ENCODE results near the gene CLMN. TPM values are rescaled to one million over a fixed set of nuclear protein-coding genes. Genes with fewer than 3 reads are reported as not detected.

Gene CLMN
- total RNA-seq, 4 donors from 2014 or later = 20.7 to 56.5 (median 29.7) TPM

DNA sequence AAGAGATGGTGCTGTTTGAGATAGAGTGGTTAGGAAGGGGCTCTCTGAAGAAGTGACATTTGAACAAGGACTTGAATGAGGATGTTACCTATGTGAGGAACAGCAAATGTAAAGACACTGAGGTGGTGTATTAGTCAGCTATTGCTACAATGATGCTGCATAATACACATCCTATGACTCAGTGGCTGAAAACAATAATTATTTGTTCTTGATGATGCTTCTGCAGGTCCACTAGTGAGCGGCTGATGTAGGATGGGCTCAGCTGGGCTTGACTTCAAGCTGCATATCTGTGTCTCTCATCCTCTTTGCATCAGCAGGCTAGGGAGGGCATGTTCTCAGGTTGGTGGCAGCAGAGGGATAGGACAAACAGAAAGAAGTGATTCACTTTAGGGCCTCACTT is 21.4 kb upstream of the CLMN start:
- TF ChIP-seq CTCF (IDR thresholded peaks at IDR 0.05; ENCODE audit: low read depth) = no peak

- no peak for TF ChIP-seq CTCF (IDR thresholded peaks at IDR 0.05; ENCODE audit: low read depth)
These were observed 20.5 kb upstream of the CLMN start for GRCh38 chr14:95340201-95340697.

DNA sequence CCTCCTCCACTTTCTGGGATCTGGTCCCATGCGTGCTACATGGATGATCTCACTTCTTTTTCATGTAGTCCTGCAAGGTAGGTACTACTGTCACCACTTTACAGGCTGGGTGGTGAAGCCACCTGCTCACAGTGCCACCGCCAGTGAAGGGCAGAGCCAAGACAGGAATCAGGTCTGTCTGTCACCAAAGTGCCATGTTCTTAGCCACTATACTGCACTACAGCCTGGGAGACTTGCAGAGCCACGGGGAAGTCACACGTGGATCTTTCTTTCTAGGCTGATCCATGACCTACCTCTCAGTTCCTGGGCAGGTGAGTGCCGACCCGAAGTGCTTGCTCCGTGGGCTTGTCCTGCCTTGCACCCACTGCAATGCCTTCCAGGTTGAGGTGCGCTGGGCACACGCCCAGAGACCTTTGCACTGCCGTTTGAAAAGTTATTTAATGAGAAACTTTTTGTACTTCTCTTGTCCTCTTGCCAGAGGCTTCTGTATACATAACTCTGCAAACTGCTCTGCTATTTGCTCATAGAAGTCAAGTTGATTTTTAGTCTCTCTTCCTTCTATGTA is 19.7 kb upstream of the CLMN start:
- no peak for TF ChIP-seq CTCF (IDR thresholded peaks at IDR 0.05; ENCODE audit: low read depth)

DNA sequence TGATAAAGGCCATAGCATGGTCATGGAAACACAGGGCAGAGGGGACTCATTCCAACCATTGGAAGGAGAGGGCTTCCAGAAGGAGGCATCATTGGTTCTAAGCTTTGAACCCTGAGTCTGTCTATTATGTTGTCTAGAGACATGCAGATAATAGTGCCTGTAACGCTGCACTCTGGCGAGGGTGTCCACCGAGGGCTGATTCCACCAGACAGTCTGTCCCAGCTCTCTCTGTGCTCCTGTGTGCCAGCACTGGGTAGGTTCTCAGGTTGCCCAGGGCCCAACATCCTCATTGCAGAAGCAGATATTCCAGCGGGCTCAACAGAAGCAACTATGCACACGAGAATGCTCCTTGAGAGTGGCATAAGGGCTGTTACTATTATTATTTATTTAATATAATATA is 18.7 kb upstream of the CLMN start:
- TF ChIP-seq CTCF (IDR thresholded peaks at IDR 0.05; ENCODE audit: low read depth) = no peak

DNA sequence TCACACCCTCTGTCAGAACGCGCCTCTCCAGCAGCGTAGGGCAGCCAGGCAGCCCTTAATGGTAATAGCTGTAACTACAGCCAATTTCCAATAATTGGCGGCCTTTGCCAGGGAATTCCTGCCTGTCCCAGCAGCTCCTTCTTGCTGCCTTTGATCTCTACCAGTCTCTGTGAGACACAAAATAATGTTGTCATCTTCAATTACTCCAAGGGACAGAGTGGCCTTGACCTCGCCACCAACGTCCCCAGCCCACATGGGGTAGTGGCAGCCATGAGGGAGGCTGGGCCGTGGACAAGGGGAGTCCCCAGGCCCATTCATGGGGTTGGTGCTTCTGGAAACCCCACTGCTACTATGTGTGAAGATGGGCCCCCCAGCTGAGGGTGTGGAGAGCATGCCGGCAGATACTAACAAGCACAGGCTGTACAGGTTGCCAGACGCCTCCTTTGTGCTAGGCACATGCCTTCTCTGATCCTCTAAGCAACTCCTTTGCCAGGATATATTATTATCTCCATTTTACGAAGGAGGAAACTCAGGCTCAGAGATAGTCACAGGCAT is 17.4 kb upstream of the CLMN start:
- no peak for TF ChIP-seq CTCF (IDR thresholded peaks at IDR 0.05; ENCODE audit: low read depth)

- TF ChIP-seq CTCF (IDR thresholded peaks at IDR 0.05; ENCODE audit: low read depth) = no peak
These were observed 16.6 kb upstream of the CLMN start for GRCh38 chr14:95336192-95336760.

GRCh38 chr14:95335071-95335470 is 15.4 kb upstream of the CLMN start:
- no peak for TF ChIP-seq CTCF (IDR thresholded peaks at IDR 0.05; ENCODE audit: low read depth)
